ENCODE data around the gene SGO2.
"Not testable (repeated sequence)": the region's sequence is repeated elsewhere in the genome, so short reads cannot be mapped to it uniquely, and the experiment has no call there.

SGO2 gene

DNA sequence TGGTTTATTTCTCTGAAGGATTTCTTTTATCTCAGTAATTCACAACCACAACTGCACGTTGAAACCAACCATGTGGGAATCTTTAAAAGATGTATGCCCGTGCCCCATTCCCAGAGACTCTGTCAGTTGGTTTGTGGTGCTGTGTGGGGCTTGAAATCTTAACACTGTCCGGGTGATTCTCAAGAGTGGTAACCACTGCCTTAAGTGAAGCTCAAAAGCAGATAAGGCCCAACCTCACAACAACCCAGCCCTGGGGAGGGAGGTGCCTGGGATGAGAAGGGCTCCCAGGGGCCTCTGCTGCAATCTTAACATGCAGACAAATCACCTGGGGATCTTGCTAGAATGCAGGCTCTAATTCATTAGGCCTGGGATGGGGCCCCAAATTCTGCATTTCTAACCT, 73.2 kb downstream of the SGO2 start:
- DNase-seq, result no peak

DNA sequence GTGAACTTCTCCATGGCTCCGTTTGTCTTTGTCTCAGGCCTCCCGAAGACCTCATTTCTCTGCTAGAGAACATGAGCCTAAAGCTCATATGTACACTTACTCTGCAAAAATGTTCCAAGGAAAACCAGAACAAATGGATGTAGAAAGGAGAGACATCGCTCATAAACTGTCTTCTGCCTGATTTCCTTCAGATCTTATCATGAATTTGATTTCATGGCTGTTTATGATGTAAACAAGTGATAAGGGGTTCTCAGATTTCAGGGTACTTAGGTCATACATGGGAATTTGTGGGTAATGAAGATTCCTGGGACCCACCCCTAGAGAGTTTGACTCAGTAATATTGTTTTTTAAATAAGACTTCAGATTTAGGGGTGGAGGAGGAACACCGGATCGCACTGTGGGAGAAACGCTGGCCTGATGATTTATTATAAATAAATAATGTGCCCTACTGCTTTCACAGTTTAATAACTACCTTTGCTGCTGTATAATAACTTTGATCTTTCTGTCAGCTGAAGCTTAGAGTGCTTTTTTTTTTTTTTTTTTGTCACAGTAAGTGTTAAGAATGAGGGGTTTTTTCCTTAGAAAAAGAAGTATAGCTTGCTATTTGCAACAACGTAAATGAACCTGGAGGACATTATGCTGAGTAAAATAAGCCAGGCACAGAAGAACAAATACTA, 74.7 kb downstream of the SGO2 start:
- DNase-seq, result no peak

DNA sequence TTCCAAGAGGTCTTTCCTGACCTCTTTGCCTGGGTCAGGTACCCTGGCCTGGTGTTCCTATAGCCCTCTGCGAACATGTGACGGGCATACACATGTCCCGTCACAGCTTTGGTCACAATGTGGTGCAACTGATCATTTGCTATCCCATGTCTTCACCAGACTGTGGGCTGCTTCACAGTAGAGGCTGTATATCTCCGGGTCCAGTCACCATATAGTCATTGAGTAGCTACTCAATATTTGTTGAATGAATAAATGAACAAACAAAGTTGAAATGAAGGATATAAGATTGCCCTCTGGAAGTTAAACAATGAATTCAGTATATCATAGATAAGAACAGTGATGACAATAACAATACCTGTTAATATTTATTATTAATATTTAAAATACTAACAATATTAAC, 76.6 kb downstream of the SGO2 start:
- DNase-seq, result no peak

DNA sequence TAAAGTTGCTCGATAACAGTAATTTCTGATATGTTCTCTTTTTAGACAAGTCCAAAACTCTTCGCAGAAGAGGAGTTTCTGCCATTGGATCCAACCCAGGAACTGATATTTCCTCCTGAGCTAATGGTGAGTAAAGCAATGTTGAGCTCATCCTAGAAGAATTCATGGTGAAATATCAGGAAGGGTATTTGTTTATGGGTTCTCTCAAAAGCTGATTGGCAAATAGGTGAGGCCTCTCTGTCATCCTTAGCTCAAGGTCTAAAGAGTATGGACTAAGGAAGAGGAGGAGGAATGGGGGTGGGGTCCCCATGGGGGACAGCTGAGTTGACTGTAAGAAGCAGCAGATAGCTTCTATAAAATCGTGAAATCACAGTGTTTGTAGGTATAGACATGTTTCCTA, 78.0 kb downstream of the SGO2 start:
- no peak for DNase-seq

DNA sequence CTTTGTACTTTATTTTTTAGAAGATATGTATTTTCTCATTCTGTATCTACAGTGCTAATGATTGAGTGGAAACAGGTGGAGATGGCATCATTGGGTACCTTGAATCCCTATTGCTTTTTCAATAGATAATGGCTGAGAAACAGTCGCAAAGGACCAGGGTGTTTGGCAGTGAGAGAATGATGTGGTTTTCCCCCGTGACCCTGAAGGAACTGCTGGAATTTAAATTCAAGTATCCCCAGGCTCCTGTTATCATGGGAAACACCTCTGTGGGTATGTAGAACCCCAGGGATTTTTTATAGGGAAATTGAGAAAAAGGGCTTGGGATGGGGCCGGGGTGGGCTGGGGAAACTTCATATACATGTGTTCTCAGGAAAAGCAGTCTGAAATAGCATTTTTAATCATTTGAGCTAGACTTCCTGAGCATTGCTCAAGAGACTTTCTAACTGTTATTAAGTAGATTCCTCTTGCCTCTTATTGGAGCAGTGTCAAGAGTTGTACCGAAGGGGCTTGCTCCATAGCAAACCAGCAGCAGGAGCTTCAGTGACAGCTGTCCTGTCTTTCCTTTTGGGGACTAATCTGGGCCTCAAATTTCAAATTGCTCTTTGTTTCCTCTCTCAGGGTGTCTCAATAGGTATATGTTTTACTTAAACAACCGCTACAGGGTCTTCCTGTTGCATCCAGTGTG, 78.7 kb downstream of the SGO2 start:
- DNase-seq, result no peak

DNA sequence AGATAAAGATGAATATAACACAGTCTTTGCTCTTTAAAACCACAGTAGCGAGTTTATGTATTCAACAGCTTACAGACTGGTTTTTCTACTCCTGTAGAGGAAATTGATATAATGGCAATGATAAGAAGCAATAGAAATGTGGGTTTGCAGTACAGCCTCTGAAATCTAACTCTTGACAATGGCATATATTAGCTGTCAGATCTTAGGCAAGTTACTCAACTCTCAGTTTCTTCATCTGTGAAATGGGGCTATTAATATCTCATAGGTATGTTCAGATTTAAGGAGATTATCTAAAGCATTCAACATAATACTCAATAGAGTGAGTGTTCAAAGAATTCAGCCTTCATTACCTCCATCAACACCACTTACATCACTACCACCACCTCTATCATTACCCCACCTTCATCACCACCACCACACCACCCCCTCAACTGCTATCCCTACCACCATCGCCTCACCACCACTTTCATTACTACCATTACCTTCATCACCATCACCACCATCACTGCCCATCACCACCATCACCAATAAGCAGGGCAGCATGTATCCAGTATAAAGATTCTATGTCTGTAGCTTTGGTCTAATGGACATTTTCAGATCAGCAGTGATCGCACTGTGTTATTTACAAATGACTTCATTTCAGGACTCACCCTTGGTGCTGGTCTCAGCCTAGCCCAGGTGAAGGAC, 82.5 kb downstream of the SGO2 start:
- no peak for DNase-seq

DNA sequence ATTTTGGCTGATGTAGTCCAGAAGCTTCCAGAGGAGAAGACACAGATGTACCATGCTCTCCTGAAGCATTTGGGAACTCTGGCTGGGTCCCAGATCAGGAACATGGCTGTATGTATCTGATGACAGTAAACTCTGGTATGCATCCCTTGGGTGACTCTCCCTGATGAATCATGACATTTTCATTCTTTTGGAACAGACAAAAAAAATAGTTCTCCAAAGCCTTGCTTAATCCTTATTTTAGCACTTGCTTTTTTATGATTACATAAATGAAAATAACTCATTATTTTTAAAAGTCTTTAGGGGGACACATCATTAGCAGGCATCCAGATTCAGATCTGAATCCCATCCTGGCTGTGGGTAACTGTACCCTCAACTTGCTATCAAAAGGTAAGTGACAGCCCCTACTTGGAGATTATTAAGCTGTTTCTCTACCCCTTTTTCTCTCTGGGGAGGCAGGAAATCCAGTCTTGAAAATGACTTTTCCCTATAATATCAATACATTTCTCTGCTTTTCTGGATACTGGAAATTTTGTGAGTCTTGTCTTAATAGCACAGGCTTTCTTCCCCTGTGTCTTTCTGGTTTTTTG, 83.1 kb downstream of the SGO2 start:
- no peak for DNase-seq

DNA sequence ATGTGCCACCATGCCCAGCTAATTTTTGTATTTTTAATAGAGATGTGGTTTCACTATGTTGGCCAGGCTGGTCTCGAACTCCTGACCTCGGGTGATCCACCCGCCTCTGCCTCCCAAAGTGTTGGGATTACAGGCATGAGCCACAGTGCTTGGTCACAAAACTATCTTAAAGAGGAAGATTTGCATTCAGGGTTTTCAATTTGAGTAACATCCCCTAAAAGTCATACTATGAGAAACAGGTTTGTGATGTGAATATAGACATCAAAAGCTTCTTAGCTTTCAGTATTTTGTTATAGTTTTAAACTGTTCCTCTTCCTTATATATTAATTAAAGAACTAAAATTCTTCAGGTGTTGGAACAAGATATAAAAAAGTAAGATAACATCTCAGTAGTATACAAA, 84.2 kb downstream of the SGO2 start:
- not testable (repeated sequence) for DNase-seq

DNA sequence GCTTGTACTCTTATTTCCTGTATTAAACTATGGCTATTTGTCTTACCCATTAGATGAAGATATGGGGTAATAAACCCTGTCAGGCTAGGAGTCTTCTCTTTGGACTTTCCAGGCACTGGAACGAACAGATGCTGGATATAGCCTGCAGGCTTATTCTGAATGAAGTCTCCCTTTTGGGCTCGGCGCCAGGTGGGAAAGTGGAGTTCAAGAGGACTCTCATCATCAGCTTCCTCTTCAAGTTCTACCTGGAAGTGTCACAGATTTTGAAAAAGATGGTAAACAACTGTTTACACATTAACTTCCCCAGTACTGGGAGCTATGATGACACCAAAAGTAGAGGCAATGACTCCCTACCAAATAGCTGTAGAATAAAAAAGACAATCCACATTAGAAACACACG, 87.7 kb downstream of the SGO2 start:
- no peak for DNase-seq

DNA sequence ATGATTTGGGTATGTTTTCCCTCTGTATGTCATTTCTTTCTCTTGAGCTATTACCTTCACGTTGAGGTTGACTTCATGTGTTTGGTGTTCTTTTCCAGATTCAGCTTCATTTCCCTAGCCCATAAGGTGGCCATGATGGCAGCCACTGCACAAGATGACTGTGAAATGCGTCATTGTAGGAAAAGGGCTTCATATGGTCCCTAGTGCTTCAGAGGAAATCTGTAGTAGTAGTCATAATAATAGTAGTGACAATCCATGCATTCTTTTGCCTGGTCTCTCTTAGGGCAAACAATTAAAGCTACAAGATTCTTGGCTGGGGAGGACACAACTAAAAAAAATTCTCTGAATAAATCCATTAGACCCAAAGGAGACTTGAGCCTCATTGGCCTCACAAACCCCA, 88.2 kb downstream of the SGO2 start:
- DNase-seq, result no peak

DNA sequence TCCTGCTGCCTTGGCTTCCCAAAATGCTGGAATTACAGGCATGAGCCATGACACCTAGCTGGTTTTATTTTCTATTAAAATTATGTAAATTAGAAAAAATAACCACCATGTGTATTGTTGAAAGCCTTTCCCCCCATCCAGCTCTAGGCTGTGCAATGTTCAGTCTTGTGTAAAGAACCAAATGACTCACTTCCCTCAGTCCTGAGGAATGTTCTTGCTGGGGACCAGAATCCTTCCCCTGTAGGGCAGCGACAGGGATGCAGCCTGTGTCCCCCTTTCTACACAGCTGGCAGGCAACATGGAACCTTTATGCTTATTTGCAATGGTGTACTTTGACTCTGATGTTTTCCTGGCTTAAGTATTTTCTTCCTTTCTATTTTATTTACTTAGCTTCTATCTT, 89.2 kb downstream of the SGO2 start:
- no peak for DNase-seq

DNA sequence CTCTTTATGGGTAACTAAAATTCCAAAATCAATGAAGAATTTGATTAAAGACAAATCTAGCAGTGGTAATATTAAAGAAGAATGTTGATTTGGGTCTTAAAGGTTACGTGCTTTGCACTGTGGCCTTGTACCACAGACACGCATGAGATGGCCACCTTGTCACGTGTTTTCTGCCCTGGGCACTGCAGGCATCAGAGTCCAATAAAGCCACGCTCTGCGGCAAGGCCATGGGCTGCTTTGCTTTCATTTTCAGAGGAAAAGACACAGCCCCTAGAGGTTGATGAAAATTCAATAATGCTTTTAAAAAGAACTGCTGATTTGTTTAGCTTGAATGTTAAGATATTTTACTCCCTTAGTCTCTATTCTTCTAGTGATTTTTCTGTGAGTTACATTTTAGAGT, 90.2 kb downstream of the SGO2 start:
- DNase-seq, result no peak

DNA sequence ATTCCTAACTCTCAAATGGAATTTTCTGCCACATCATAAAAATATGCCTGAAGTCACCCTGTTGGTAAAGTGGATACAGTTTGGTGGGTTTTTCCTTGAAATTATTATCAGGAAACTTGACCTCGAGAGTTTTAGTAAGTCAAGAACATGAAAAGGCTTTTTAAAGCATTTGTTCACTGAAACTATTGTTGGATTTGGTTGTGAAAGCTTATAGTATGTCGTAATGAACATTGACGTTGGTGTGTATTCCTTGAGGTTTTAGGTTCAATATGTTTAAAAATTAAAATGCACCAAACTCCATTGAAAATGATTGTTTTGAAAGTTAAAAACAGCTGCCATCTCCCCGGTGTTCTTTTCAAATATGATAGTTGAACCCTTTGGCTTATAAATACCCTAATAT, 90.6 kb downstream of the SGO2 start:
- no peak for DNase-seq

DNA sequence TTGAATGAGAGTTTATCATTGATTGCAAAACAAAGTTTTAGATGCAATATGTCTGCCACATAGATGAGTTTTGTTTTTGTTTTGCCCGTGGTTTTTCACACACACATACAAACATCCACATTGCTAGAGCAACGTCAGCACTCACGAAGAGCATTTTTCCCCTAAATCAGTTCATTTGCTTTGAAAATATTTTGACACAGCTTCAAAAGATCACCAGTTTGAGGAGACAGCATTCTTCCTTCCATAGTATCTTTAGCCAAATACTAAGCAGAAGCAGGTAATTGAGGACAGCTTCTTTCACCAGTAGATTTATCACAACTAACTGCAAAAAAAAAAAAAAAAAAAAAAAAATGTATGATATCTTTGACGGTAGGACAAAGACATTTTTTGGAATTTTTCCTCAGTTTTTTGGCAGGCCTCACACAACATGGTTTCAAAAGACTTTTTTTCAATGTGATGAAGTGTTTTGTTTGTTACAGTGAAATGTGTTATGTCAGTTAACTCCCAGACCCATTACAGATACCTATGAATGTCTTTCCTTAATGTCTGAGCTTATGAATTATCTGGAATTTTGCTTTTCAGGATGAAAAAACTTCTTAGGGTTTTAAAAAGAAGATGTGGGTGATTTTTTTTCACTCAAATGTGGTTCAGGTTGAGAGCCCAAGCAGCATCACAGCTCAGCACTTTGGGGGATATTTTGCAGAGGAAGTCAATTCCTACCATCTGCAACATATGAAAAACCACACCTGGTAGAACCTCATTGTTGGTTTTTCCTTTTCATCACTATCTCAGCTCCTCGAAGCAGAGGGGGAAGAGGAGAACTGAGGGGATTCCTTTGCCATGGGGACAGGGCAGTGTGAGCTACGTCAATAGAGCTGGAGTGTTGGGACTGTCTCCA, 91.4 kb downstream of the SGO2 start:
- DNase-seq, result no peak

DNA sequence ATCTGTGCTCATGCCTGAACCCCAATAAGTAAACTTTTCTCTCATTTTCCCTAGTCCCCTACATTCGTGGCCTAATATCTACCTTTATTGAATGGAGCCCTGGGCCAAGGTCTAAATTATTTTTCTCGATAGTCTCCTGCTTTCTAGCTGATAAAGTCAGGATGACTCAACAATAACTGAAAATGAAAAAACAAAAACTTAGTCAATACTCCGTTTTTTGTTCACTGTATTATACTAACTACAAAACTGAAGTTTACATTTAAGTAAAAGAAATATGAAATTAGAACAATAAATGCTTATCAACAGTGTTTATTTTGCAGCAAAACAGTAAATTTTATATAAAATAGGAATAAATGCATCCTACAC, 92.0 kb downstream of the SGO2 start:
- DNase-seq, result no peak

DNA sequence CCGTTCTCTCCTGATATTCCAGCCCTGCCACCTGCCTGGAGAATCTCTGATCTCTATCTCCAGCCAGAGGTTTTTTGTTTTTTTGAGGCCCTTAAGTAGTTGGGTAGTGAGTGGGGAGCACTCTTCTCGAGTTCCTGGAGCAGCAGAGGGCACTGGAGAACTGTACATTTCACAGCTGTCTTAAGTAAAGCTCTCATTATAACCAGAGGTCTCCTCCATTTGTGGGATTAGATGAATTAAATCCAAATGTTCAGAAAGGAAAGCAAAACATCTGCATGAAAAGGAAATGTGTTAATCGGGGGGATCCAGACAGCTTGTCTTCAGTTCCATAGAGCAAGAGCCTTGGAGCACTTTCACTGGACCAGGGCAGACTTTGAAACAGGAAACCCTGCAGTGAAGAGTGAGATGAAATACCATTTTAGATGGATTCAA, 92.6 kb downstream of the SGO2 start:
- peak; percentile 74 for DNase-seq

DNA sequence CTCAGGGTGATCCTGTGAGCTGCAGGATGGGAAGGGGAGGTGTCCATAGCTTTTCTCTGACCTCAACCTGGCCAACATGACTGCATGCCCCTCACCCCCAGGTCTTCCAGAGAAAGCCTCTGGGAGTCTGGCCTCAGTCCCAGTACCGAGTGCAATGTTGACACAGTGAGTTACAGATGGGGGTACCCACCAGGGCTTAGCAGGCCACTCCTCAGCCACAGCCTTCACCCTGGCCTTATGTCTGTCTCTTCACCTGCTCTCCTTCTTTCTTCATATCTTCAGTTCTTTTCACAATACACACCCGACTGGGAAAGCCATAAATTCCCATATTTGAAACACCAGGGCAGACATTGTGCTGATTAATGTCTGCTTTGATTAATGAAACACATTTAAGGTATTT, 93.3 kb downstream of the SGO2 start:
- DNase-seq, result peak; percentile 19

DNA sequence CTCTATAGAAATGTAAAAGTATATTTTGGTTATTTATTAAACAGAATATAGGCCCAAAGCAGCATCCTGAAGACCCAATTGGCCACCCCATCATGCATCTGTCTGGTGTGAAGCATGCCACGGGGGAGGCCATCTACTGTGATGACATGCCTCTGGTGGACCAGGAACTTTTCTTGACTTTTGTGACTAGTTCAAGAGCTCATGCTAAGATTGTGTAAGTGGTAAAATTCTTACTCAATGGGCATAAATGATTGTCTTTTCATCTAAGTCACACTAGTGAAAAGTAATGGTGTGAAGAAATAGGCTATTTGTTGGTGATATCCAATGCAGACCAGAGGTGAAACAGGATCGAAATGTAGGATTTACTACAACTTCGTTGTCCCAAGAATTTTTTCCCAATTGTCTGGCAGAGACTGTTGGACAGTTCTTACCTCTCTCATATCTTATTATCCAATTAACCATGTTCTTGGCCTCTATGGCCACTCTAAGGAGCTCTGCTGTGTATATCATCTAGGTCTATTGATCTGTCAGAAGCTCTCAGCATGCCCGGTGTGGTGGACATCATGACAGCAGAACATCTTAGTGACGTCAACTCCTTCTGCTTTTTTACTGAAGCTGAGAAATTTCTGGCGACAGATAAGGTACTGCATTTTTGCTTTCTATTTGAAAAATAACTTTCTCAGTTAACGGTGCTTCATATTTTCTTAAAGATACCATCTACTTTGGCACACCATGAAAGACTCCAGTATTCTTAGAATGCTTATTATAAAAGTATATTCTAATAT, 94.8 kb downstream of the SGO2 start:
- no peak for DNase-seq

DNA sequence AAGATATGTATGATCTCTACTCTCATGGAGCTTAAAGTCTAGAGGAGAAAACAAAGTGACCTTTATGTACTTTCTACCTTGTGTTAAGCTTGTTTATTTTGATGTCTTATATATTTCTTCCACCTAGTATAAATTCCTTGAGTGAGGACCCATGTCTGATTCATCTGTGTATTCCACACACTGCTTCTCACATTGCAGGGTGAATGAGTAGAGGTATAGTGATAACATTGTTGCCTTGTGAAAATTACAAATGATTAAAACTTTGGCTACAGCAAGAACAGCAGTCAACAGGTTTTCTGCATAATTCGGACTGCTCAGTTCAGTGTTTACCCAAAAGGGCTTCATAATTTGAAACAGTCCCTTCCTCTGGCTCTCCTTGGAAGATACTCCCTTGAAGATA, 96.1 kb downstream of the SGO2 start:
- DNase-seq, result no peak

DNA sequence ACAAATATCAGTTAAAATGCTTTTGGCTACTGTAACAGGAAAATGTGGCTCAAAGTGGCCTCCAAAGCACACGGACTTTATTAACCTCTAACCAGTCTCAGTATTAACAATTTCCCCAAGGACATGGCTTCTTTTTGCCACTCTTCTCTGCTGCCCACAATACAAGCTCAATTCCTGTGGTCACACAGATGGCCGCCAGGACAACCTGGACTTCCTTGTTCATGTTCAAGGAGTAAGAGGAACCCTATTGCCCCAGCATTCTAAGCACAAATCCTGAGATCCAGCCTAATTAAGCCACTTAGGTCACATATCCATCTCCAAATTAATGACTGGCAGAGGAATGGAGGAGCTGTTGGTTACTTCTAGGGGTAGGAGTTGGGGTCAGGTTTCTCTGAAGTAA, 98.0 kb downstream of the SGO2 start:
- DNase-seq, result no peak

DNA sequence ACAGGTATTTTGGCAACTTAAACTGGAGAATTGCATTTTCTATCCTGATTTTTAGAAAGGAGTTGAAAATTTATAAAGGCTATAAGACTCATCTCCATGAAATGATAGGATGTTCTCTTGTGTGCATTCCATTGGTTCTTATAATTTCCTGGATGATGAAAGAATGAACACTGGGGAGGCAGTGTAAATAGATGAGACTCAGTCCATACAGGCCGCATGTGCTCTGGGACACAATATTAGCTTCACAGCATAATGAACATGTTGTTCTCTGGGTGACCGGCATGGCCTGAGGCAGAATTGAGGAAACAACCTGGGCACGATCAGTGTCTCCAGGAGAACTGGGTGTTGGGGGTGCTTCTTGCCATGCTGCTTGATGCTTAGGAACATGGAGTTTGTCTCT, 98.7 kb downstream of the SGO2 start:
- DNase-seq, result no peak

DNA sequence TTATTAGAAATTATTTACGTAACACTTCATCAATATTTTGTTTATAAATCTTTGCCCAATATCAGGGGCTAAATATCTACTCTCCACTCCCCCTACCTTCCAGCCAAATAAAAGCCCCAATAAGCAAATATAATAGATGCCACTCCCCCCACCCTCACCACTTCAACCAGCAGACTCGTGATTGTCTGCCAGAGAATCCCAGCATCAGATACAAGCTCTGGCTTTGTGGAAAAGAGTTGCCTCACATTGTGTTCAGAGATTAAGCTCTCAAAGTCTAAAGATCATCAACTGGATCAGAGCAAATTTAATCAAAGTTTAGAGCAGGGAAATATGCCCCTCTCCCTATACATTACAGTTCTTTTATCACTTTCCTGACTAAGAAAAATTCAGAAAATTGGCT, 99.3 kb downstream of the SGO2 start:
- DNase-seq, result no peak
